Thyroid gland (tissue), 4 donors: Measurements from ENCODE around the gene PSME1.

Source experiments
- POLR2A ChIP-seq, 2 donors: fragments of 450-650 bp; IDR thresholded peaks; one replicate each; pipeline ENCODE4 v1.6.1; 2017; ENCODE audit warnings: antibody characterized with exemption in 2 of 2, mild to moderate bottlenecking in 2 of 2, moderate library complexity in 1 of 2
- TF ChIP-seq, protein P1 (sequence below), 6 experiments: fragments of 200-600 bp in 3 of 6; fragments of 450-650 bp in 3 of 6; sonication (generic) in 3 of 6; IDR thresholded peaks; one replicate each; pipeline ENCODE4 v1.5.1; 2016 to 2019; ENCODE audit warnings: antibody characterized with exemption in 6 of 6, mild to moderate bottlenecking in 2 of 6, inconsistent platforms in 1 of 6, moderate library complexity in 1 of 6

DNA sequence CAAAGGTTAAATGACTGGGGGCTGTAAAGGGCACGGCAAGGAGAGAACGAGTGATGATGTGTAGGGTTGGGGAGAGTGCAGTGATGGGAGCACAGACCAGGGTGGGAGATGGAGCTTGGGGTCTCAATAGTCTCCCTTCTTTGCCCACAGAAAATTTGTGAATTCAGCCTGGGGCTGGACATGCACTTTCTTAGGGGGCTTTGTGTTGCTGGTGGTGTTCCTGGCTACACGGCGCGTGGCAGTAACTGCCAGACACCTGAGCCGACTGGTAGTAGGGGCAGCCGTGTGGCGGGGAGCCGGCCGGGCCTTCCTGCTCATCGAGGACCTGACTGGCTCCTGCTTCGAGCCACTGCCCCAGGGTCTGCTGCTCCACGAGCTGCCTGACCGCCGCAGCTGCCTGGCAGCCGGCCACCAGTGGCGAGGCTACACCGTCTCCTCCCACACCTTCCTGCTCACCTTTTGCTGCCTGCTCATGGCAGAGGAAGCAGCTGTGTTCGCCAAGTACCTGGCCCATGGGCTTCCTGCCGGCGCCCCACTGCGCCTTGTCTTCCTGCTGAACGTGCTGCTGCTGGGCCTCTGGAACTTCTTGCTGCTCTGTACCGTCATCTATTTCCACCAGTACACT is 3.8 kb upstream of the PSME1 start:
- TF ChIP-seq, protein P1, sequence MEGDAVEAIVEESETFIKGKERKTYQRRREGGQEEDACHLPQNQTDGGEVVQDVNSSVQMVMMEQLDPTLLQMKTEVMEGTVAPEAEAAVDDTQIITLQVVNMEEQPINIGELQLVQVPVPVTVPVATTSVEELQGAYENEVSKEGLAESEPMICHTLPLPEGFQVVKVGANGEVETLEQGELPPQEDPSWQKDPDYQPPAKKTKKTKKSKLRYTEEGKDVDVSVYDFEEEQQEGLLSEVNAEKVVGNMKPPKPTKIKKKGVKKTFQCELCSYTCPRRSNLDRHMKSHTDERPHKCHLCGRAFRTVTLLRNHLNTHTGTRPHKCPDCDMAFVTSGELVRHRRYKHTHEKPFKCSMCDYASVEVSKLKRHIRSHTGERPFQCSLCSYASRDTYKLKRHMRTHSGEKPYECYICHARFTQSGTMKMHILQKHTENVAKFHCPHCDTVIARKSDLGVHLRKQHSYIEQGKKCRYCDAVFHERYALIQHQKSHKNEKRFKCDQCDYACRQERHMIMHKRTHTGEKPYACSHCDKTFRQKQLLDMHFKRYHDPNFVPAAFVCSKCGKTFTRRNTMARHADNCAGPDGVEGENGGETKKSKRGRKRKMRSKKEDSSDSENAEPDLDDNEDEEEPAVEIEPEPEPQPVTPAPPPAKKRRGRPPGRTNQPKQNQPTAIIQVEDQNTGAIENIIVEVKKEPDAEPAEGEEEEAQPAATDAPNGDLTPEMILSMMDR (IDR thresholded peaks at IDR 0.05) = no peak
- TF ChIP-seq POLR2A (IDR thresholded peaks at IDR 0.05) = no peak
